Measurements from ENCODE around the gene DVL1.
"Not testable (repeated sequence)": the region's sequence is repeated elsewhere in the genome, so short reads cannot be mapped to it uniquely, and the experiment has no call there.

Gene DVL1

GRCh38 chr1:1393014-1393413, 43.8 kb upstream of the DVL1 start:
- no peak for TF ChIP-seq CTCF (IDR thresholded peaks at IDR 0.05; ENCODE audit: low read length, missing control alignments)
- H3K4me3 ChIP-seq (replicated peaks; ENCODE audit: low read depth, low read length) = no peak overlapping the region
- DNase-seq (ENCODE audit: low read depth) = no peak

- no peak for DNase-seq (ENCODE audit: low read depth)
- no peak for TF ChIP-seq CTCF (IDR thresholded peaks at IDR 0.05; ENCODE audit: low read length, missing control alignments)
- no peak overlapping the region for H3K4me3 ChIP-seq (replicated peaks; ENCODE audit: low read depth, low read length)
Observed at GRCh38 chr1:1391225-1391624, 42.0 kb upstream of the DVL1 start.

DNA sequence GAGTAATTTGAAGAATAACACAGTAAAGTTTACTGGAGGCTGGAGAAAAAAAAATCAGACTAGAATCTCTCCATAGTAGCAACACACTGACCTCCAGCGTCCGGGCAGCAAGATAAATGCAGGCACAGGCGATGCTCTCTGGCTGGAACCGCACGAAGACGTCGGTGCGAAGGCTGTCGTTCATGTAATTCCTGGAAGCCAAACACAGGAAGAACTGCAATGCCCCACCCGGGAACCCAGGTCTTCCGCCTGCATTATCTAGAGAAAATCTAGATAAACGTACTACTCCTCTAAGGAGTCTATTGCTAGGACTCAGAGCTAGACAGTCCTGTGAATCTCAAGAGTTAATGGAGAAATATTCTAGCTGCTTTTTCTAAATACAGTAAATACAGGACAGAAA, 41.5 kb upstream of the DVL1 start:
- no peak for DNase-seq (ENCODE audit: low read depth)
- no peak overlapping the region for H3K4me3 ChIP-seq (replicated peaks; ENCODE audit: low read depth, low read length)
- TF ChIP-seq CTCF (IDR thresholded peaks at IDR 0.05; ENCODE audit: low read length, missing control alignments) = no peak

DNA sequence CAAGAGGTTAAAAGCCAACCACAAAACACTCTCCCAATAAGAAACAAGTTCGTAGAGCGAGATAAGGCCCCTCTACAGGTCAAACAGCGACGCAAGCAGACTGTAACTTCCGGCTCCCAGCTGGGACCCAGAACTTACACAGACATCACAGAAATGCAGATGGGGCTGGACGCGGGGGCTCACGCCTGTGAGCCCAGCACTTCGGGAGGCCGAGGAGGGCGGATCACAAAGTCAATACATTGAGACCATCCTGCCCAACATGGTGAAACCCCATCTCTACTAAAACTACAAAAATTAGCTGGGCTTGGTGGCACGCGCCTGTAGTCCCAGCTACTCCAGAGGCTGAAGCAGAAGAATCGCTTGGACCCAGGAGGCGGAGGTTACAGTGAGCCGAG, 38.9 kb upstream of the DVL1 start:
- no peak for TF ChIP-seq CTCF (IDR thresholded peaks at IDR 0.05; ENCODE audit: low read length, missing control alignments)
- no peak overlapping the region for H3K4me3 ChIP-seq (replicated peaks; ENCODE audit: low read depth, low read length)
- no peak for DNase-seq (ENCODE audit: low read depth)

GRCh38 chr1:1387098-1388077, 38.2 kb upstream of the DVL1 start:
- no peak for TF ChIP-seq CTCF (IDR thresholded peaks at IDR 0.05; ENCODE audit: low read length, missing control alignments)
- DNase-seq (ENCODE audit: low read depth) = no peak

GRCh38 chr1:1385931-1386330, 36.7 kb upstream of the DVL1 start:
- H3K4me3 ChIP-seq (replicated peaks; ENCODE audit: low read depth, low read length) = no peak overlapping the region
- TF ChIP-seq CTCF (IDR thresholded peaks at IDR 0.05; ENCODE audit: low read length, missing control alignments) = no peak
- DNase-seq (ENCODE audit: low read depth) = no peak

More at GRCh38 chr1:1387098-1388077, 38.2 kb upstream of the DVL1 start:
- no peak overlapping the region for H3K4me3 ChIP-seq (replicated peaks; ENCODE audit: low read depth, low read length)

DNA sequence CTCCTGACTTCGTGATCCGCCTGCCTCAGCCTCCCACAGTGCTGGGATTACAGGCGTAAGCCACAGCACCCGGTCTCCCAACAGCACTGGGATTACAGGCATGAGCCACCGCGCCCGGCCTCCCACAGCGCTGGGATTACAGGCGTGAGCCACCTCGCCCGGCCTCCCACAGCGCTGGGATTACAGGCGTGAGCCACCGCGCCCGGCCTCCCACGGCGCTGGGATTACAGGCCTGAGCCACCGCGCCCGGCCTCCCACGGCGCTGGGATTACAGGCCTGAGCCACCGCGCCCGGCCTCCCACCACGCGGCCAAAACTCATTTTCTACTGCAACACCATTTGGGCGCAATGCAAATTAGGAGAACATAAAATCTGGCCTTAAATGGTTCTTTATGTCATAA, 36.1 kb upstream of the DVL1 start:
- H3K4me3 ChIP-seq (replicated peaks; ENCODE audit: low read depth, low read length); DNase-seq (ENCODE audit: low read depth): not testable (repeated sequence)

All from fibroblast of pulmonary artery (primary cell).